ENCODE data around the gene ZDHHC9. TPM values are rescaled to one million over a fixed set of nuclear protein-coding genes. Genes with fewer than 3 reads are reported as not detected.

Gene ZDHHC9
- total RNA-seq, 1 donor from 2014 or later: 45.4 TPM

DNA sequence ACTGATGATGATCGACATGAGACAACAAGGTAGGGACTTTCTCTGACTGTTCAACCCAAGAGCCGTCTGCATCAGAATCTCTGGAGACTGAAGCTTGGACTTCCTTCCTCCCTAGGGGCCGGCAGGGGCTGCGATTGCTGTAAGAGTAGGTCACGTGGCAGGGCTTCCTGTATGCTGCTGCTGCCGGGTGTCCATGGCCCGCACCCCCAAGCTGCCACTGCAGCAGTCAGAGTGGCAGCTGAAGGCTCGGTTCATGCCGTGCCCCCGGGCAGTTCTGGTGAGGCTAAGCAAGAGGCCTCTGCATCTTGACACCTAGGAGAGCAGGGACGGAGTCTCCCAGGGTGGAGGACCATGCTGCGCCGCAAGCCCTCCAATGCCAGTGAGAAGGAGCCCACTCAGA is 63.9 kb downstream of the ZDHHC9 start, which contains the start of gene SASH3:
TSS of gene SASH3 (plus strand) at position 203 of the 400 bp plus-strand sequence. CDS start at position 352, 149 bp downstream.
- DNase-seq (ENCODE audit: low spot score): peak; percentile 77
- Mint-ChIP-seq H3K27ac (ENCODE audit: unreplicated experiment) (no peak within 1 kb of the TSS), H3K27me3 (ENCODE audit: low read depth) (peaks cover 8% of the 10 kb centered on the region), H3K4me3 (ENCODE audit: unreplicated experiment) (no peak within 1 kb of the TSS), H3K36me3 (ENCODE audit: low read depth) (no peaks in the 10 kb centered on the region), H3K9me3 (ENCODE audit: low read depth) (peaks cover 2% of the 10 kb centered on the region), H3K4me1 (ENCODE audit: low read depth) (no peaks in the 10 kb centered on the region)
- TF ChIP-seq, protein P1, sequence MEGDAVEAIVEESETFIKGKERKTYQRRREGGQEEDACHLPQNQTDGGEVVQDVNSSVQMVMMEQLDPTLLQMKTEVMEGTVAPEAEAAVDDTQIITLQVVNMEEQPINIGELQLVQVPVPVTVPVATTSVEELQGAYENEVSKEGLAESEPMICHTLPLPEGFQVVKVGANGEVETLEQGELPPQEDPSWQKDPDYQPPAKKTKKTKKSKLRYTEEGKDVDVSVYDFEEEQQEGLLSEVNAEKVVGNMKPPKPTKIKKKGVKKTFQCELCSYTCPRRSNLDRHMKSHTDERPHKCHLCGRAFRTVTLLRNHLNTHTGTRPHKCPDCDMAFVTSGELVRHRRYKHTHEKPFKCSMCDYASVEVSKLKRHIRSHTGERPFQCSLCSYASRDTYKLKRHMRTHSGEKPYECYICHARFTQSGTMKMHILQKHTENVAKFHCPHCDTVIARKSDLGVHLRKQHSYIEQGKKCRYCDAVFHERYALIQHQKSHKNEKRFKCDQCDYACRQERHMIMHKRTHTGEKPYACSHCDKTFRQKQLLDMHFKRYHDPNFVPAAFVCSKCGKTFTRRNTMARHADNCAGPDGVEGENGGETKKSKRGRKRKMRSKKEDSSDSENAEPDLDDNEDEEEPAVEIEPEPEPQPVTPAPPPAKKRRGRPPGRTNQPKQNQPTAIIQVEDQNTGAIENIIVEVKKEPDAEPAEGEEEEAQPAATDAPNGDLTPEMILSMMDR (IDR thresholded peaks at IDR 0.05): no peak

DNA sequence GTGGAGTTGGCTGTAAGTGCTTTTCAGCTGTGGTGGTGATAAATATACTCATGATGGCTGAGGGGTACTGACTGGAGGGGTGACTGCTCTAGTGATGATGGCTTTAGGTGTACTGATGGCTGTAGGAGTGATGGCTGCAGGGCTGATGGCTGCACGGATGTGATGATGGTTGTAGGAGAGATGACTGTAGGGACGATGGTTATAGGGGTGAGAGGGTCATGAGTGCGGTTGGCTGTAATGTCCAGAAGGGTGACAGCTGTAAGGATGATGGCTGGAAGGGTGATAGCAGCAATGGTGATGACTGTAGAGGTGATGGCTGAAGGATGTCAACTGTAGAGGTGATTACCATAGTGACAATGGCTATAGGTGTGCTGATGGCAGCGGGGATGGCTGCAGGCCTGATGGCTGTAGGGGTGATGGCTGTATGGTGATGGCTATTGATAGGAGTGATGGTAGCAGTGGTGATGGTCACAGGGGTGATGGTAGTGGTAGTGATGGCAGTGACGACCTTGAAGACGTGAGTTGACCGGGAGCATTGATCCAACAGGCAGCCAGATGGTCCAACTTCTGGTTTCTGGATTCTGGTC is 64.5 kb downstream of the ZDHHC9 start:
- Mint-ChIP-seq H3K9me3 (ENCODE audit: low read depth) (peaks cover 2% of the 10 kb centered on the region), H3K4me1 (ENCODE audit: low read depth) (no peaks in the 10 kb centered on the region), H3K27ac (ENCODE audit: unreplicated experiment) (no peak overlapping the region), H3K27me3 (ENCODE audit: low read depth) (peaks cover 8% of the 10 kb centered on the region), H3K36me3 (ENCODE audit: low read depth) (no peaks in the 10 kb centered on the region), H3K4me3 (ENCODE audit: unreplicated experiment) (no peak overlapping the region)
- DNase-seq (ENCODE audit: low spot score): peak; percentile 47
- TF ChIP-seq, protein P1 (IDR thresholded peaks at IDR 0.05): no peak

DNA sequence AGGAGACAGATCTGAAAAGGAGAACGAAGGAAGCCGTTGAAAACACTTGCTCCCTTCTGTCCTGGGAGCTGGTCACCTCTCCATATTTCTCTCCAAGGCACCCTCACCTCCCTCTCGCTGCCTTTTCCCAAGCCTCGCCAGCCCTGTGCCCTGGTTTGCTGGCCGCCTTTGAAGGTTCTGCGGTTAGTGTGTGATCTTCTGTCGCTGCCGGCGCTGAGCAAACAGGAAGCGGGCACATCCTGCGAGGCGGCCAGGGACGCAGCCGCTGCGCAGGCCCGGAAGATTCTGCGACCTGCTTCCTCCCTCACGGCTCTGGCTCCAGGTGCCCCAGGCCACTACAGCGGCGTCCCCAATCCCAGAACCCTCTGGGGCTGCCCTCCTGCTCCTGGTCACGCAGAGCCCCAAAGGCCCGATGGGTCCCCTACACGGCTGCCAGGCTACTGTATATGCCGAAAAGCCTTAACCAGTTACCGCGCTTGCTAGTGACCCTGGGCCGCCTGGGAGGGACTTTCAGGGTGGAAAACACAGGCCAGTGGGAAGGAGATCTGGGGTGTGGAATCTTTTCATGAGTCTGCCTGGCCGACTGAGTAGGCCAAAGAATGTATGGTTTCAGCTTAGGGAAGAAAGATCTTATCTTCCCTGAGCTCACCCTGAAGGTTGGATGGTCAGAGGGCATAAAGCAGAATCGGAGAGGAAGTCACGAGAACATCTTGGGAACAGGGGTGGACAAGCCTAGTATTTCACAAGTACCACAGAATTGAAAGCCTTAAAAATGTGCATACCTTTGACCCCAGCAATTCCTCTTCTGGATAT is 66.3 kb downstream of the ZDHHC9 start:
- no peak overlapping the region for H3K27ac Mint-ChIP-seq (ENCODE audit: unreplicated experiment)
- H3K9me3 Mint-ChIP-seq (ENCODE audit: low read depth): peaks cover 2% of the 10 kb centered on the region
- H3K4me1 Mint-ChIP-seq (ENCODE audit: low read depth): no peaks in the 10 kb centered on the region
- H3K36me3 Mint-ChIP-seq (ENCODE audit: low read depth): no peaks in the 10 kb centered on the region
- peak; percentile 56 for DNase-seq (ENCODE audit: low spot score)
- TF ChIP-seq, protein P1 (IDR thresholded peaks at IDR 0.05): no peak
- H3K27me3 Mint-ChIP-seq (ENCODE audit: low read depth): peaks cover 2% of the 10 kb centered on the region
- no peak overlapping the region for H3K4me3 Mint-ChIP-seq (ENCODE audit: unreplicated experiment)

GRCh38 chrX:129773649-129774458 is 69.8 kb downstream of the ZDHHC9 start:
- no peaks in the 10 kb centered on the region for H3K27me3 Mint-ChIP-seq (ENCODE audit: low read depth)
- no peak overlapping the region for H3K4me3 Mint-ChIP-seq (ENCODE audit: unreplicated experiment)
- no peaks in the 10 kb centered on the region for H3K4me1 Mint-ChIP-seq (ENCODE audit: low read depth)
- TF ChIP-seq, protein P1 (IDR thresholded peaks at IDR 0.05): no peak
- DNase-seq (ENCODE audit: low spot score): no peak
- no peaks in the 10 kb centered on the region for H3K36me3 Mint-ChIP-seq (ENCODE audit: low read depth)
- no peak overlapping the region for H3K27ac Mint-ChIP-seq (ENCODE audit: unreplicated experiment)
- no peaks in the 10 kb centered on the region for H3K9me3 Mint-ChIP-seq (ENCODE audit: low read depth)

Measured in chondrocyte (in vitro differentiated cells).